Measurements from ENCODE around the gene HPCAL1. TPM values are rescaled to one million over a fixed set of nuclear protein-coding genes. Genes with fewer than 3 reads are reported as not detected.

HPCAL1 gene
- polyA plus RNA-seq, 3 donors: 82.1 to 99.5 (median 98.0) TPM

GRCh38 chr2:10348891-10349290 is 46.2 kb downstream of the HPCAL1 start:
- DNase-seq: no peak
- H3K4me3 ChIP-seq (replicated peaks in 1 of 3; ENCODE audit: low read depth in 2 of 3, low read length in 3 of 3): no peak overlapping the region
- no peak overlapping the region for H3K4me2 ChIP-seq (replicated peaks; ENCODE audit: extremely low read depth, low read length, poor library complexity, severe bottlenecking)
- H4K20me1 ChIP-seq (ENCODE audit: insufficient read depth, low read length): peaks cover 56% of the 10 kb centered on the region
- H3K4me1 ChIP-seq (ENCODE audit: control insufficient read depth in 1 of 2, insufficient read depth in 2 of 2, low read length in 2 of 2): peaks cover 56 to 59% of the 10 kb centered on the region in 2 donors
- Mint-ChIP-seq H3K27ac (peak overlapping the region in 1 of 7 donors; percentile 30), H3K36me3 (peaks cover 6 to 12% of the 10 kb centered on the region in 2 donors), H3K27me3 (ENCODE audit: low read depth in 3 of 3) (no peaks in the 10 kb centered on the region), H3K4me3 (no peak overlapping the region), H3K4me1 (peaks cover 69% of the 10 kb centered on the region), H3K9me3 (no peaks in the 10 kb centered on the region)
- H3K79me2 ChIP-seq (ENCODE audit: insufficient read depth, low read length): peaks cover 70% of the 10 kb centered on the region
- no peaks in the 10 kb centered on the region for H3K9me3 ChIP-seq (replicated peaks in 1 of 2; ENCODE audit: control insufficient read depth in 1 of 2, insufficient read depth in 1 of 2, low read length in 2 of 2)
- no peak for TF ChIP-seq CTCF (IDR thresholded peaks at IDR 0.05)
- no peaks in the 10 kb centered on the region for H3K27me3 ChIP-seq (ENCODE audit: control insufficient read depth in 2 of 2, insufficient read depth in 2 of 2, low read length in 2 of 2)
- no peak overlapping the region for H3K27ac ChIP-seq (ENCODE audit: low read depth in 1 of 2, low read length in 2 of 2)
- intact Hi-C loops (cut with micrococcal nuclease): no loop called here
- H2AFZ ChIP-seq (ENCODE audit: insufficient read depth, low read depth, low read length, poor library complexity, severe bottlenecking): no peak overlapping the region
- no peak overlapping the region for H3K9ac ChIP-seq (ENCODE audit: insufficient read depth, low read length, poor library complexity, severe bottlenecking)
- peaks cover 1 to 2% of the 10 kb centered on the region in 2 donors for H3K36me3 ChIP-seq (replicated peaks in 1 of 2; ENCODE audit: control insufficient read depth in 1 of 2, insufficient read depth in 2 of 2, low read length in 2 of 2)
- no CpG with 5 or more reads among the region's 7 CpGs for WGBS (ENCODE audit: insufficient coverage)

- Histone ChIP-seq H3K27me3 (ENCODE audit: control insufficient read depth in 2 of 2, insufficient read depth in 2 of 2, low read length in 2 of 2) (no peaks in the 10 kb centered on the region), H3K9ac (ENCODE audit: insufficient read depth, low read length, poor library complexity, severe bottlenecking) (no peak overlapping the region), H3K27ac (ENCODE audit: low read depth in 1 of 2, low read length in 2 of 2) (peak overlapping the region in 1 of 2 donors; percentile 62), H4K20me1 (ENCODE audit: insufficient read depth, low read length) (peaks cover 54% of the 10 kb centered on the region), H3K4me2 (replicated peaks; ENCODE audit: extremely low read depth, low read length, poor library complexity, severe bottlenecking) (peak overlapping the region; percentile 42), H3K36me3 (replicated peaks in 1 of 2; ENCODE audit: control insufficient read depth in 1 of 2, insufficient read depth in 2 of 2, low read length in 2 of 2) (peaks cover 11 to 17% of the 10 kb centered on the region in 2 donors), H3K4me3 (replicated peaks in 1 of 3; ENCODE audit: low read depth in 2 of 3, low read length in 3 of 3) (peak overlapping the region in 1 of 3 experiments; percentile 9), H3K79me2 (ENCODE audit: insufficient read depth, low read length) (peaks cover 68% of the 10 kb centered on the region), H2AFZ (ENCODE audit: insufficient read depth, low read depth, low read length, poor library complexity, severe bottlenecking) (no peak overlapping the region), H3K9me3 (replicated peaks in 1 of 2; ENCODE audit: control insufficient read depth in 1 of 2, insufficient read depth in 1 of 2, low read length in 2 of 2) (no peaks in the 10 kb centered on the region), H3K4me1 (ENCODE audit: control insufficient read depth in 1 of 2, insufficient read depth in 2 of 2, low read length in 2 of 2) (peaks cover 38 to 41% of the 10 kb centered on the region in 2 donors)
- Mint-ChIP-seq H3K4me3 (no peak overlapping the region), H3K27me3 (ENCODE audit: low read depth in 3 of 3) (no peaks in the 10 kb centered on the region), H3K36me3 (peaks cover 20 to 28% of the 10 kb centered on the region in 2 donors), H3K4me1 (peaks cover 51% of the 10 kb centered on the region), H3K9me3 (no peaks in the 10 kb centered on the region), H3K27ac (peak overlapping the region; percentile 32 to 90 (median 88))
- no CpG with 5 or more reads among the region's 5 CpGs for whole genome bisulfite sequencing (ENCODE audit: insufficient coverage)
- peak; percentile 62 to 71 (median 66) for DNase-seq
- intact Hi-C loops (cut with micrococcal nuclease): no loop called here
- no peak for TF ChIP-seq CTCF (IDR thresholded peaks at IDR 0.05)
Measured at GRCh38 chr2:10350761-10351160, 48.1 kb downstream of the HPCAL1 start.
